Heart right ventricle (tissue), 16 donors: Measurements from ENCODE around the gene PHACTR4. TPM values are rescaled to one million over a fixed set of nuclear protein-coding genes. Genes with fewer than 3 reads are reported as not detected.

Source experiments
- ATAC-seq, 8 donors: fragments of 200-7000 bp; cut with Tn5 transposase; one replicate each; pipeline ENCODE4 v1.9.1; 2020; ENCODE audit warnings: mild to moderate bottlenecking in 8 of 8, moderate library complexity in 8 of 8, moderate number of reproducible peaks in 1 of 8
- DNase-seq, 2 donors: peaks; one replicate each; pipeline ENCODE4 v3.0.0-alpha.2; 2020
- H3K27ac ChIP-seq, 10 donors: fragments of 200-600 bp; sonication (generic) in 2 of 10; one replicate each; pipeline versions ENCODE4 v1.5.0 to v1.8.0; 2020 to 2022; ENCODE audit warnings: mild to moderate bottlenecking in 3 of 10
- H3K27me3 ChIP-seq, 7 donors: fragments of 200-600 bp; one replicate each; pipeline ENCODE4 v1.8.0; 2021 to 2022; ENCODE audit warnings: mild to moderate bottlenecking in 2 of 7
- H3K36me3 ChIP-seq, 9 donors: fragments of 200-600 bp; sonication (generic) in 1 of 9; one replicate each; pipeline versions ENCODE4 v1.5.0 to v1.8.0; 2020 to 2022; ENCODE audit warnings: mild to moderate bottlenecking in 2 of 9
- H3K4me1 ChIP-seq, 9 donors: fragments of 200-600 bp; sonication (generic) in 1 of 9; one replicate each; pipeline versions ENCODE4 v1.5.0 to v1.8.0; 2020 to 2022; ENCODE audit warnings: mild to moderate bottlenecking in 4 of 9
- H3K4me3 ChIP-seq, 10 donors: fragments of 200-600 bp; sonication (generic) in 2 of 10; one replicate each; pipeline versions ENCODE4 v1.5.0 to v1.8.0; 2020 to 2022; ENCODE audit warnings: mild to moderate bottlenecking in 7 of 10, moderate library complexity in 2 of 10
- H3K9me3 ChIP-seq, 11 donors: fragments of 200-600 bp in 10 of 11; sonication (generic) in 2 of 11; one replicate each; pipeline versions ENCODE4 v1.5.0 to v1.8.0; 2013 to 2022; ENCODE audit warnings: mild to moderate bottlenecking in 2 of 11, control low read depth in 1 of 11, moderate library complexity in 1 of 11
- WGBS, 2 donors: extraction: QIAGEN DNeasy Blood & Tissue Kit; methylation state at CpG; one replicate each; pipeline ENCODE4 v1.1.7; 2013; ENCODE audit warnings: inconsistent platforms in 1 of 2; 5-methylcytosine and 5-hydroxymethylcytosine counted together
- intact Hi-C, 10 donors: fragments of 100-400 bp; cut with DNase I; formaldehyde crosslinking; loops; one replicate each; pipeline versions ENCODE4 v1.11.1 to v1.14.2; 2022
- polyA plus RNA-seq, 2 donors: library from polyadenylated mRNA; stranded (reverse); fragments of 200-250 nt; gene quantifications; one replicate each; pipeline ENCODE4 v1.2.3, GENCODE V29; 2013
- total RNA-seq, 10 donors: library from RNA; stranded (reverse); fragmentation: NEBNext Ultra II Directional in 3 of 10; extraction: Animal tissue kit (Norgen Biotek cat#: 25700) in 3 of 10; gene quantifications; one replicate each; pipeline versions ENCODE4 v1.2.1 to v1.2.4, GENCODE V29; 2021 to 2023
- TF ChIP-seq, protein P1 (sequence below), 9 donors: fragments of 200-600 bp; sonication (generic) in 2 of 9; IDR thresholded peaks; one replicate each; pipeline versions ENCODE4 v1.5.0 to v1.8.0; 2021 to 2022; ENCODE audit warnings: antibody characterized with exemption in 9 of 9, mild to moderate bottlenecking in 5 of 9, moderate library complexity in 1 of 9
- donor health status: Arrhythmogenic right ventricular cardiomyopathy.
- donor health status: ischemic (EF 13 %, LVEDD 7.1; RV severe dilation, severe dysfunction).
- donor health status: healthy with polysubstance abuse.
- donor health status: DM: no; HTN: yes; CAD: no.
- donor health status: DM: no; HTN: no; CAD: no.
- donor health status: ischemic (EF 25% LVEDD 6.9; RV normal size, moderate dysfunction).
- donor health status: ischemic (EF 25% LVEDD 5.7; RV mildly dilated, moderate dysfunction).
- donor health status: healthy.
- donor health status: DM: yes; HTN: yes; CAD: no.
- donor health status: Ischemic cardiomyopathy.
- donor health status: ischemic (EF 35%, LVEDD 5.7; RV mildly dilated, moderate dysfunction).
- donor health status: nonischemic (EF 11% LVEDD 7.7; RV severe dilation, severe dysfunction).
- donor health status: DM: yes; HTN: yes; CAD: no.
- donor health status: PGD.
- donor health status: ischemic (EF 29% LVEDD 5.4; RV normal size, mild dysfunction).
- donor health status: nonischemic (EF 23%, LVEDD 6.1; RV moderate dilation, normal function).

The PHACTR4 gene
- total and polyA plus RNA-seq, 12 donors = 14.0 to 36.1 (median 18.5) TPM

GRCh38 chr1:28395181-28395580 is 25.6 kb downstream of the PHACTR4 start:
- no peak for ATAC-seq
- Histone ChIP-seq H3K36me3 (peaks cover 0 to 21% (median 0%) of the 10 kb centered on the region in 9 donors), H3K27ac (no peak overlapping the region), H3K4me3 (no peak overlapping the region), H3K4me1 (no peaks in the 10 kb centered on the region), H3K27me3 (no peaks in the 10 kb centered on the region), H3K9me3 (no peaks in the 10 kb centered on the region)
- intact Hi-C loops = no loop called here
- no peak for DNase-seq
- TF ChIP-seq, protein P1, sequence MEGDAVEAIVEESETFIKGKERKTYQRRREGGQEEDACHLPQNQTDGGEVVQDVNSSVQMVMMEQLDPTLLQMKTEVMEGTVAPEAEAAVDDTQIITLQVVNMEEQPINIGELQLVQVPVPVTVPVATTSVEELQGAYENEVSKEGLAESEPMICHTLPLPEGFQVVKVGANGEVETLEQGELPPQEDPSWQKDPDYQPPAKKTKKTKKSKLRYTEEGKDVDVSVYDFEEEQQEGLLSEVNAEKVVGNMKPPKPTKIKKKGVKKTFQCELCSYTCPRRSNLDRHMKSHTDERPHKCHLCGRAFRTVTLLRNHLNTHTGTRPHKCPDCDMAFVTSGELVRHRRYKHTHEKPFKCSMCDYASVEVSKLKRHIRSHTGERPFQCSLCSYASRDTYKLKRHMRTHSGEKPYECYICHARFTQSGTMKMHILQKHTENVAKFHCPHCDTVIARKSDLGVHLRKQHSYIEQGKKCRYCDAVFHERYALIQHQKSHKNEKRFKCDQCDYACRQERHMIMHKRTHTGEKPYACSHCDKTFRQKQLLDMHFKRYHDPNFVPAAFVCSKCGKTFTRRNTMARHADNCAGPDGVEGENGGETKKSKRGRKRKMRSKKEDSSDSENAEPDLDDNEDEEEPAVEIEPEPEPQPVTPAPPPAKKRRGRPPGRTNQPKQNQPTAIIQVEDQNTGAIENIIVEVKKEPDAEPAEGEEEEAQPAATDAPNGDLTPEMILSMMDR (IDR thresholded peaks at IDR 0.05) = no peak
- whole genome bisulfite sequencing, 2 donors = 76 to 82% methylated on average over 4 of the region's 4 CpGs

- no peak for DNase-seq
- ATAC-seq = no peak
- 79 to 92% methylated on average over 1 of the region's 1 CpG for WGBS, 2 donors
- no peak overlapping the region for H3K4me3 ChIP-seq
- H3K4me1 ChIP-seq = peaks cover 0 to 6% (median 0%) of the 10 kb centered on the region in 9 donors
- no peak overlapping the region for H3K27ac ChIP-seq
- no peaks in the 10 kb centered on the region for H3K9me3 ChIP-seq
- TF ChIP-seq, protein P1 (IDR thresholded peaks at IDR 0.05) = no peak
- no peaks in the 10 kb centered on the region for H3K27me3 ChIP-seq
- intact Hi-C loops = loop anchor here in 1 of 10 donors (10.0 kb wide), 1 partner anchor 73 kb away; no protein-coding TSS in a partner anchor
- H3K36me3 ChIP-seq = peaks cover 0 to 21% (median 0%) of the 10 kb centered on the region in 9 donors
These were observed 32.2 kb downstream of the PHACTR4 start for GRCh38 chr1:28401760-28402159.

DNA sequence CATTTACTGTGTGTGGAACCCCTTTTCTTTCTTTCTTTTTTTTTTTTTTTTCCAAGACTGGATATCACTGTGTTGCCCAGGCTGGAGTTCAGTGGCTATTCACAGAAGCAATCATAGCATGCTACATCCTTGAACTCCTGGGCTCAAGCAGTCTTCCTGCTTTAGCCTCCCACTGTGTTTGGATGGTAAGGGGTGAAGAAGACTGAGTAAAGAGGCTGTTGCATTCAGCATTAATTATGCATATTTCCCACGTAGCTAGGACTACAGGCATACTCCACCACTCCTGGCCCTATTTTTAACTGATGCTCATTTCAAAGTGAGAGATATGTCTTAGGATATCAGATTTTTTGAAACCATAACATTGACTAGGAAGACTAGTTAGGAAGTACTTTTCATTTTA is 39.5 kb downstream of the PHACTR4 start:
- TF ChIP-seq, protein P1 (IDR thresholded peaks at IDR 0.05) = no peak
- no peaks in the 10 kb centered on the region for H3K27me3 ChIP-seq
- H3K27ac ChIP-seq = no peak overlapping the region
- H3K9me3 ChIP-seq = no peaks in the 10 kb centered on the region
- no peak overlapping the region for H3K4me3 ChIP-seq
- peaks cover 0 to 35% (median 0%) of the 10 kb centered on the region in 9 donors for H3K36me3 ChIP-seq
- DNase-seq (no peak), ATAC-seq (no peak)
- 63 to 82% methylated on average over 1 of the region's 1 CpG for WGBS, 2 donors
- intact Hi-C loops = loop anchor here in 4 of 10 donors (2.0 to 10.0 kb wide), 4 partner anchors 62 to 193 kb away; no protein-coding TSS in a partner anchor
- peaks cover 0 to 14% (median 0%) of the 10 kb centered on the region in 9 donors for H3K4me1 ChIP-seq

- H3K4me3 ChIP-seq = no peak overlapping the region
- ATAC-seq (no peak), DNase-seq (no peak)
- intact Hi-C loops = loop anchor here in 5 of 10 donors (5.0 to 10.0 kb wide), 5 partner anchors 36 to 191 kb away; no protein-coding TSS in a partner anchor
- H3K36me3 ChIP-seq = peaks cover 0 to 35% (median 0%) of the 10 kb centered on the region in 9 donors
- H3K27ac ChIP-seq = no peak overlapping the region
- no peaks in the 10 kb centered on the region for H3K9me3 ChIP-seq
- 92 to 94% methylated on average over 5 of the region's 5 CpGs for WGBS, 2 donors
- H3K4me1 ChIP-seq = peaks cover 0 to 24% (median 11%) of the 10 kb centered on the region in 9 donors
- H3K27me3 ChIP-seq = no peaks in the 10 kb centered on the region
- TF ChIP-seq, protein P1 (IDR thresholded peaks at IDR 0.05) = no peak
These were observed 42.1 kb downstream of the PHACTR4 start for GRCh38 chr1:28411656-28412055.
